ENCODE measurements around the gene PPARGC1A. TPM values are rescaled to one million over a fixed set of nuclear protein-coding genes. Genes with fewer than 3 reads are reported as not detected.

The PPARGC1A gene
- total RNA-seq, 1 donor from 2014 or later = 77.5 TPM

DNA sequence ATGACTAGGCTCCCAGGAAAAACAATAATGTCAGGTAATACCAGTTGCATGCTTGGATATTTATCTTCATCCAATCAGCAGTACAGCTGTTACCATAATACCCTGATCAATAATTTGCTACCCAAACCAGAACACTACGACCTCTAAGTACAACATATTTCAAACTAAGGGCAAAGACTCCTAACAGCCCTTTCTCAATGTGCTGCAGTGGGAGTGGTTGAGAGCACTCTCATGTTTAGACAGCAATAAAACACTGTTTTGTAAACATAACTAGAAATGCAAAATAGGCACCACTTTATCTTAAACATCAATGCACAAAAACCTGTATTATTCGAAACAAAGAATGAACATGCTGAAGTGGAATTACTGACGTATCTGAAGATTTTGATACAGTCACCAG is 28.9 kb downstream of the PPARGC1A start:
- intact Hi-C loops (cut with DNase I) = no loop called here
- DNase-seq (ENCODE audit: missing footprints) (no peak), ATAC-seq (no peak)

DNA sequence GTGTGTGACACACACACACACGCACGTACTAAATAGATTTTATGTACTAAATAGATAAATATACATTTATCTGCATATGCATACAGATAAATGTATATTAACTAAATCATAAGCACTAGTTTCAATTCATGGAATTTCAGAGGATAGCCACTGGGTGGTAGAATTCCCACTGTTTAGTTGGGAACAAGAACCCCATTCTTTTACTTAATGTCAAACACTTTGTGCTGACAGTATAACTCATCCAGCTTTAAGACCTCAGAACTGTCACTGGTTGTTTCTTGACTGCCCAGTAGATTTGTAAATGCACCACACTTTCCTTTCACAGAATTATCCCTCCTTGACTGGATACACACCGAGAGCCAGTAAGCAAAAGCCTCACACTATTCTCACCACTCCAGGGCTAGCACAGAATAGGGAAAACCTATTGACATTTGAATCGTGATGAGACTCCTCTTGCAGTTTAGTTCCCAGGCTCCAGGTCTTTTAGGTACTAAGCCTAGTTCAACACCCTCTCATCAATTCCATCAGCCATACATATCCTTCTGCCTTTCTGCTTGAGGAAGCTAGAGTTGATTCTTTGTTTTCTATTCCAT is 32.4 kb downstream of the PPARGC1A start:
- DNase-seq (ENCODE audit: missing footprints) (no peak), ATAC-seq (no peak)
- intact Hi-C loops (cut with DNase I) = no loop called here

DNA sequence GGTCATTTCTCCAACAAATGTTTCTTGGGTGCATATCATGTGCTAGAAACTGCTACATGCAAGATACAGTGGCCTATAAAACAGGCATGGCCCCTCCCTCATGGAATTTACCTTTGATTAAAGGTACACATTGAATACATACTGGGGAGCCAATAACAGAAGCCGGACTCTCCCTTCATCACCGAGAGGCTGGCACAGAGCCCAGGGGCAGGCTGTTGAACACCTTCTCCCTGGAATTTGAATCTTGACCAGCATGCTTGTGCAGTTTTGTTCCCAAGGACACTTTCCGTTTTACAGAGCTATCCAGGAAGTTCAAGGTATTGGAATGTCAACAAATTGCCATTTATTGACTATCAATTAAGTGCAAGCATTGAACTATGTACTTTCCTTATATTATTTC is 33.2 kb downstream of the PPARGC1A start:
- intact Hi-C loops (cut with DNase I) = no loop called here
- ATAC-seq (no peak), DNase-seq (ENCODE audit: missing footprints) (no peak)

DNA sequence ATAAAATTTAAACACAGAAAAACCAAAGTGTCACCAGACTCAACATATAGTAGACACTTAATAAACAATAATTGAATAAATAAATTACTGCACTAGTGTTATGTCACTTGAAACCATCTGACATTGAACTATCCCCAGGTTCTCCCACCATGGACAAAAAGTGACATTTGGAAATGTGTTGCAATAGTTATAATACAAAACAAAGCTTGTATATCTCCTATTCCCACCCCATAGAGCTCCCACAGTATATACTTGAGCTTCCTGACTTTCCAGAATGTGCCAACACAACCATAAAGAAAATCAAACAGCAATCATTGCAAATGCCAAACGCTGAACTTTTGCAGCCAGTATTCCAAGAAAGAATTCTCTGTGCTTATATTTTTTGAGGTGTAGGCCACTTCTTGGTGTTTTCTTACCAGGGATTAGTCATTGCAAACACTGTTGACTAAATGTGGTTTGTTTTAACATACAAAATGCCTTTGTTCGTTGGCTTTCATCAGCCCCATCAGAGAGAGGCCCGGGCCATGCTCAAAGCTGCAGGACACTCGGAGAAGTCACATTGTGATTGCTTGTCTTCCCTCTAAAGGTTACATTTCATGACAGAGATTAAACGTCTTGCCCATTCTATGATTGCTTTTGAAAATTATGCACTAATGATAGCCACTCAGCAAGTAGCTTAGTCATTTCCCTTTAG is 33.8 kb downstream of the PPARGC1A start:
- no peak for DNase-seq (ENCODE audit: missing footprints)
- intact Hi-C loops (cut with DNase I) = no loop called here
- ATAC-seq = no peak

DNA sequence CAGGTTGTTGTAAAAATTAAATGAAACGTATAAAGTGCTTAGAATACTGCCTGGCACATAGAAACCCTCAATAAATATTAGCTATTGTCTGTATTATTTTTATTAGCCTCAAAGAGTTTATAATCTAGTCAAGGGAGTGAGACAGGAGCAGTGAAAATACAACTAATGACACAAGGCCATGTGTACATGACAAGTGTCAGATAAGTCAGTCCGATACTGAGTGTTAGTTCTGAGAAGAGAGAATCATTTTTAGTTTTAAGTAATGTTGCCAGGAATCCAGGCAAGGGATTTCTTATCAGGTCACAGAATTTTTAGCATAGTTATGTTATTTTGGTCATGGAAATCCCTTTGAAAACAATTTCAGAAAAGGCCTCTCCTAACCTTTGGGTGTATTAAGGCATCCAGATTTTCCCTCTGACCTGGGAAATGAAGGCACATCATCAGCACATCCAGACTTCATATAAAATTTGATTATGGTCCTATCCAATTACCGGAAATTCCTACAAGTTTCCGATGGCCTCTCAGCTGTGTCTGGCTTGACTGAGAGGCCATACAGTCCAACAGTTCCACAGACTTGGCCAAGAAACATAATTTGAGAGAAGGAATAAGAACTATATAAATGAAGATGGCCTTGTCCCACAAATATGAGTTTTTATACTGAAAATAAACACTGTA is 35.7 kb downstream of the PPARGC1A start:
- DNase-seq (ENCODE audit: missing footprints) (no peak), ATAC-seq (peak; percentile 58)
- intact Hi-C loops (cut with DNase I) = no loop called here

DNA sequence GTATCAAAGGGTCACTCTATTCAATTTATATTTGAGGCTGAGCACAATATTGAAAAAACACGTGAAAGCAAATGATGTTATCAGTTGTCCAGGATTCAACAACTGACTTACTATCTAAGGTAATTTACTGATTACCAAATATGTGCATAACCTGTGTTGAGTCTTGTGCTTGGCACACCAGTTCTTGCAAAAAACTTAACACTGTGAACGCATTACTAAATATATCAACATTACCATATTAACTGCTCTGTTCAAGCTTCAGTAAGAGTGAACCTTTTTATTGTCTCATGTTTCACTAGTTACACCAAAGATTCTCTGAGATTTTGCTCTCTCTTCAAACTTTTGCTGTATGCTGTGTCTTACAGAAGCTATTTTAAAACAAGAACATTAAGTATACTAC is 38.4 kb downstream of the PPARGC1A start:
- intact Hi-C loops (cut with DNase I) = no loop called here
- ATAC-seq = no peak

DNA sequence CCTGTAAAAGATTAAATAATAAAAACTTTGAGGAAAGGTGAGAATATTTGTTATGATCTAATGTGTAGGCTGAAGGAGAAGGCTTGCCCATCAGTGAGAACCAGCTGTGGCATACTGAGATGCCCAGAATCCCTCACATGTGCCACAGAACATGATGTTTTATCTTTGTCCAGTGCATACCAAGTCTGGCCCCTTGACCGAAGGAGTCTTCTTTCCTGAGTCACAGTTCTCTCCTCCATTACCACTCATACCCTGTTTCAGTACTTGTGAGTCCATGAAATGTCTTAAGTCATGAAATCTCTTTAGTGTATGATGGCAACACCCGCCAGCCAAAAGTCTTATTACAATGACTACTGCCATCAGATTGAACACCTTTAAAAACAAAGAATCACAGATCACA is 42.7 kb downstream of the PPARGC1A start:
- ATAC-seq (no peak), DNase-seq (ENCODE audit: missing footprints) (no peak)
- intact Hi-C loops (cut with DNase I) = no loop called here

More for the DNA sequence above, 38.4 kb downstream of the PPARGC1A start:
- no peak for DNase-seq (ENCODE audit: missing footprints)

DNA sequence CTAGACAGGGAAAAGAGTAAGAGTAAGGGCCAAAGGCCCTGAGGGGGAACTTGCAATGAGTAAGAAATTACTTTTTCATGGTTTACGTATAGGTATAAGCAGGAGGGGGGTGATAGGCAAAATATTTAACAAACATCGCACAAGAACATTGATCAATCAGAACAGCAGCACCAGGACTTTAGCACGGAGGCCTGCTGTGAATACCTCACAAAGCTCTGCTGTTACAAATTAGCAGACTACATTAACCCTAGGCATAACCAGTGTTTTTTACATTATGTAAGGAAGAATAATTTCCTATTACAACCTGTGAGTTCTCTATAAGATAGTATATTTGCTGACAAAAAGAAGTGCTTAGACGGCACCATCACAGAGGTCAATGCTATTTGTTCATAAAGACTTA is 44.9 kb downstream of the PPARGC1A start:
- DNase-seq (ENCODE audit: missing footprints) = no peak
- no peak for ATAC-seq
- intact Hi-C loops (cut with DNase I) = no loop called here

DNA sequence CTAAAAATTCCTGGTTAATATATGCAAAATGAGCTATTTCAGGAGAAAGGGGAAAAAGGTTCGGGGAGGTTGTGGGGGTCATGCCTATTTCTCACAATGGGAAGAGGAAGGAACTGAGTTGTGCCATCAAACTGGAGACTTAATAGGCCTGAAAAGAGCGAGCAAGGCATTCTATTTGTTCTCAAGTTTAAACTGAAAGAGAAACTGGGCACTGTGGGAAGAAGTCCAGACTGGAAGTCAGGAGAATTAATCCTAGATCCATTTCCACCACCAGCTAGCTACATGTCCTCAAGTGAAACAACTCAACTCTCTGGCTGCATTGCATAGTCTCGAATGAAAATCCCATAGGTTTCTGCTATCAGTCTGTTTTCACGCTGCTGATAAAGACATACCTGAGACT is 50.6 kb downstream of the PPARGC1A start:
- DNase-seq (ENCODE audit: missing footprints) (no peak), ATAC-seq (no peak)
- intact Hi-C loops (cut with DNase I) = no loop called here

DNA sequence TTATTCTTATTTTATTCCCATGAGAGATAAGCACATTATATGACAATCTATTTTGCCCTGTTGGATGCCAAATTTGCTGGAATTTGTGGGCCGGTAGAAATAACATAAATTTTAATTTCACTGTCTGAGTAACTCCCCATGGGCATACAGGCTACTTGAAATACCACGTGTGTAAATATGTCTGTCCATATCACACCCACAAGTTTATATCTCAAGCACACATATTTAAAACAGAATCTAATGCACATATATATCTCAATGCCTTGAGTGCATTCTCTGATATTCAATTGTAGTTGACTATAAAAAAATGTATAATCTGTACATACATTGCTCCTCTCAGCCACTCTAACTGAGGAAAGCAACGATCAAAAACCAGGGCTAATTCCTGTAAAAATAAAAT is 51.2 kb downstream of the PPARGC1A start:
- ATAC-seq = no peak
- intact Hi-C loops (cut with DNase I) = no loop called here
- DNase-seq (ENCODE audit: missing footprints) = no peak

DNA sequence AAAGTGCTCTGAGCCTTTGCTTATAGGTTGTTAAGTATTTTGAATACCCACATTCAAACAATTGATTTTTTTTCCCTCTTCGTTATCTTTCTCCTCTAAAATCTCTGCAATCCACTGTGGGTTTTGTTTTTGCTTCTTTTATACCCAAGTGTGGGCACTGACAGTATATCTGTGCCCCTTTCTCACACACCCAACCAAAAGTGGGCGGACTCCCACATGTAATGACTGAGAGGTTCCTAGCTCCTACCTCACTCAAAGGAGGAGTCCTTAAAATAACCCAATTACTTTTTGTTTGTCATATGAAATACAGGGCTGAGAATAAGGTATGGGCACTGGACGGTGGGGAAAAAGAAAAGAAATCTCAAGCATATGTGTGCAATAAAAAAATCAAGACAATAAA is 51.7 kb downstream of the PPARGC1A start:
- intact Hi-C loops (cut with DNase I) = no loop called here
- DNase-seq (ENCODE audit: missing footprints) (no peak), ATAC-seq (no peak)

DNA sequence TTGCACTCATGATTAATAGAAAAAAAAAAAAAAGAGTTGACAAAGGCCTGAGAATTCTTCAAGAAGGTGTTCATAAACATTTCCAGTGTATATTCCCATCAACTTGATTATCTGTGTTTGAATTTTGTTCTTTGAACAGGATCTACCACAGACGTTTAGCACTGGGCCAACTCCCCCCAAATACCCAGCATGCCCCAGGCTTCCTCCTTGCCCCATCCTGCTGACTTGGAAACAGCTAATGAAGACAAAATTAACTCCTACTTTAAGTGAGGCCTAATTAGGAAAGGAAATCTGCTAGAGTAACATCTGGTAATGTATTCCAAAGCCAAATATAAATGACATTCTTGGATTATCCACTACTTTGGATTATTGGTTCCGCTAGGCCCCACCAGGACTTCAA is 52.5 kb downstream of the PPARGC1A start:
- no peak for ATAC-seq
- intact Hi-C loops (cut with DNase I) = no loop called here

DNA sequence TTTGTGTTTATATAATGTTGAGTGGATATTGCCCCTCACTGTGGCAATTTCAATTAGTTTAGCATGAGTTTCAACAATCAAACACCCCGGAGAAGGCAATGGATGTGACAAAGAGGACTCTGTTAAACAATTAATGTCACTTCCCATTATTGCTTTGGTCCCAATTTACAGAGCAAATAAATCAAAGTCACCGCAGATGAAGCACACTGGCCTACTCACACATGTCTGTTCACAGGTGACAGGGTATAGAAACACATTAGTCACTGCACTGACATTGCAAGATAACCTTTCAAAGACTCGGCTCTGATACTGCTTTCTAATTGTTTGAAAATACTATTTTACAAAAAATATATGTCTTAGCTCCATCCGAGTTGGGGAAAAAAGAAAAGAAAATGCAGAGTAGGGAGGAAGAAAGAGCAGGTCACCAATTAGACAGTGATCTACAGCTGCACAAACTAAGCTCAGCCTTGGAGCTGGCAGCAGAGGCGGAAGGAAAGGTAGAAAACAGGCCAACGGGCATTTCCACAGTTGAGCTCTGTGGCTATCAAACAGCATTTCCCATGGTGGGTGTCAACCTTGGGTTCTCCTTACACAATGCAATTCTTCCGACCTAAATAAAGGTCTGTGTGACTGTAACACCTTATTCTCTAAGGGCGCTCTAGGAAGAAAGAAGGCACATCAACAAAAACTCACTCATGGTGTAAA is 53.9 kb downstream of the PPARGC1A start:
- intact Hi-C loops (cut with DNase I) = no loop called here
- DNase-seq (ENCODE audit: missing footprints) (no peak), ATAC-seq (no peak)

More for the DNA sequence above, 52.5 kb downstream of the PPARGC1A start:
- no peak for DNase-seq (ENCODE audit: missing footprints)

DNA sequence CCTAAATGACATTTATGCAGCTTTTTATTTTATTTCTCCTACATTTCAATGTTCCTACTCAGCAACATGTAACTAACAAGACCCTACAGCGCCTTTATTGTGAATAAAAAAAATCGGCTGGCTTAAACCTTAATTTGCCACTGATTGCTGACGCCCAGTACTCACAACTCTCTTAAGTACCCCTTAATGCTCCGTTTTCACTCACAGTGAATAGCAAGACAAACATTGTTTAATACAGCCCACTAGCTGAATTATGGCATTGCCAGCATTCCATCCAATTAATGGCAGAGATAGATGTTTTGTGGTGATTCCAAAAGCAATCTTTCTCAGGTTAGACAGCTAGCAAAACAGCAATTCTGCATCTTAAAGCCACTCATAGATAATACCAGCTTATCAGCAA is 61.1 kb downstream of the PPARGC1A start:
- ATAC-seq (no peak), DNase-seq (ENCODE audit: missing footprints) (no peak)
- intact Hi-C loops (cut with DNase I) = no loop called here

DNA sequence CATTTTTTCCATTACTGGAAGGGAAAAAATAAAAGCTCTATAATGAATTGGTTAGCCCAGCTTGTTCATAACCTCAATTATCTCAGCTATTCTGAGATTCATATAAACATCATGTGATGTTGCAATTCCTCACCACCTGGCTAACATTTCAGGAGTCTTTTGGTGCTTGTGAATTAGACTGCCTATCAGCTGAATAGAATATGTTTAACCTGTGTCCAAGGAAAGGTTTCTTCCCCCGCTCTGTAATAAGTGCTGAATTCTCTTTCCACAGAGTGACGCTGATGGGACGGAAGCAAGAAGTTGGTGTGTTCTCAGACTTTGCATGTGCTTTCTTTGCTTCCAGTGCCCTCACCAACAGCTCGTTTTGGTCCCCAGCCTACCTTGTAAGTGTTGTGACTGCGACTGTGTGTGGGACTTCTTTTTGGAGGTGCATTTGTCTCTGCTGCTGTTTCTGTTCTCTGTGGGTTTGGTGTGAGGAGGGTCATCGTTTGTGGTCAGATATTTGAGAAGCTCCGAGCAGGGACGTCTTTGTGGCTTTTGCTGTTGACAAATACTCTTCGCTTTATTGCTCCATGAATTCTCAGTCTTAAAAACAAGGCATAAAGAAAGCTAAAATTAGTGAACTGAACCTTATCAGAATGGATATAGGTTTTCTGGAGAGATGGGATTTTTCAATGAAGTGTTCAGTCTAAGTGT is 61.7 kb downstream of the PPARGC1A start:
- intact Hi-C loops (cut with DNase I) = no loop called here
- DNase-seq (ENCODE audit: missing footprints) (no peak), ATAC-seq (no peak)

DNA sequence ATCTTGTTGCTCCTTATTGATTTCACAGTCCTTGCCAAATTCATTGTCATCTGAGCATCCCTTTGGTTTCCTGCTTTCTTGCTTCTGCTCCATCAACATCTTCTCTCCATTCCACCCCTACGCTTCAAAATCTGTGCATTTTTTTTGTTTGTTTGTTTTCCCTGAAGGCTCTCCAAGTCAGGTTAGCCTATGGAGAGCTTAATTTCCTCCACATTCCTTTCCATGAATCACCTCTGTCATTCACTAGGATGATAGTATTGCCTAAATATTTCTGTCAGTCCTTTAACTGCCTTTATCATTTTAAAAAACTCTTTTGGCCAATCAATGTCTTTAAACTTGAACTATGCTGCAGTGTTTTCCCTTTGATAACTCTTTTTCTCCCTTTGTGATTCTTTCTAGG is 67.7 kb downstream of the PPARGC1A start:
- DNase-seq (ENCODE audit: missing footprints) (no peak), ATAC-seq (no peak)
- intact Hi-C loops (cut with DNase I) = no loop called here

DNA sequence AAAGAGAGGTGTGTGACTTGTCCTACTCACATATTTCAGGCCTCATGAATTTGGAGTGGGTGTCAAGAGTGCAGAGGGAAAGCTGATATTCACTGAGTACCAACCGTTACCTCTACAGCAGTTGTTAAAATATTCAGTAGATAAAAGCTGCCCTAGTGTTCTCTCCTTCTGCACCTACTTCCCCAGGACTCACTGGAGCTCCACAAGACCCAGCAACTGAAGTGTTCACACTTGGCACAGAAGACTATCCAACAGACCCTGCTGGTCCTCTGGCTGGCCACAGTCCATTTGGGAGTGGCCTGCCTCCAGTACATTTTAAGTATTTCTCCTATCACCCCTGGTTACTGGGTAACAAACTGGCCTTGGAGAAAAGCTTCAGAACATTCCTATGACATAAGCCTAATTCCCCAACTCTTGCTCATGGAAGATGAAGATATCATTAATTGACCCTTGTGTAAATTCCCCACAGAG is 70.8 kb downstream of the PPARGC1A start:
- intact Hi-C loops (cut with DNase I) = loop anchor here (5.0 to 10.0 kb wide), 3 partner anchors 68 to 364 kb away; no protein-coding TSS in a partner anchor
- ATAC-seq (peak; percentile 90), DNase-seq (ENCODE audit: missing footprints) (peak; percentile 63)

DNA sequence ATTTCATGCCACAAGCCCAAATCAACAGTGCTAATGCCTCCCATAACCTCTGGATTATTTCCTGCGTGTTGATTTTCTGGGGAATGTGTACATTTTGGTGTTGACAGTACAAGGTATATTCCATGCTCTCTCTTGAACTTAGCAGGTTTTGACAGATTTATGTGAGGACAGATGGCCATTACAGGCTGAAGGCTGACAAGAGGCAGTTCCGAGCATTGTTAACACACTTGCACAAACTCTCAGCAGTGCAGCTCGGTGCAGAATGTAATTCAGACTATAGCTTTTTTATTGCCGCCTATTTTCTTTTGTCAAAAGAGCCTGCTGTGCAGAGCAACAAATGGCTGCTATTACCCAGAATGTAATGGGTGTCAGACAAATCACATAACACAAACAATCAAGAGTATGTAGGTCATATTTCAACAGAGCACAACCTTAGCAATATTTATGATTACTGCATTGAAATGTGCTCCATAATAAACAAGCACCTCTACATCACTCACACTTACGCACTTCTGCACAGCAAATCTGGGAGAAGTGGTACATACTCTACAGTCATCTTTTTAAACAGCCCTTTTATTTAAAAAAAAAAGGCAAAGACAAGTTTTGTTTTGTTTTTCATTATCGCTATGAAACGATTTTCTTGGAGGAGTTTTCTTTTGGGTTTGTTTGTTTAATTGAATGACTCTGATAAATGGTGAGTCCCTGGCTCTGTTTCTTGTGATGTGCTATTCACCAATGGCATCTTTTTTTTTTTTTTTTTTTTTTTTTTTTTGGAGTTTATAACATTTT is 71.6 kb downstream of the PPARGC1A start:
- DNase-seq (ENCODE audit: missing footprints) = no peak
- no peak for ATAC-seq
- intact Hi-C loops (cut with DNase I) = loop anchor here (5.0 to 10.0 kb wide), 3 partner anchors 69 to 363 kb away; no protein-coding TSS in a partner anchor

Measured in Right ventricle myocardium inferior (tissue), 1 donor.